Measurements from ENCODE around the gene TMEM163.
"Not testable (repeated sequence)": the region's sequence is repeated elsewhere in the genome, so short reads cannot be mapped to it uniquely, and the experiment has no call there.

Gene TMEM163

GRCh38 chr2:134662751-134663150, 56.0 kb downstream of the TMEM163 start:
- H2AFZ ChIP-seq (ENCODE audit: low read length, unreplicated experiment): no peak overlapping the region
- no peak overlapping the region for H3K27ac ChIP-seq (ENCODE audit: low read depth, low read length)
- no peak overlapping the region for H3K4me3 ChIP-seq (ENCODE audit: low read depth, low read length)
- H3K79me2 ChIP-seq (ENCODE audit: control insufficient read depth, insufficient read depth, low read length, unreplicated experiment): no peaks in the 10 kb centered on the region
- H3K4me1 ChIP-seq (ENCODE audit: control insufficient read depth, insufficient read depth, low read length, unreplicated experiment): no peaks in the 10 kb centered on the region
- H3K27me3 ChIP-seq (ENCODE audit: insufficient read depth, low read length): peaks cover 48% of the 10 kb centered on the region
- no peaks in the 10 kb centered on the region for H3K36me3 ChIP-seq (ENCODE audit: insufficient read depth, low read length)

GRCh38 chr2:134660626-134661402, 58.0 kb downstream of the TMEM163 start:
- no peak overlapping the region for H2AFZ ChIP-seq (ENCODE audit: low read length, unreplicated experiment)
- no peak overlapping the region for H3K27ac ChIP-seq (ENCODE audit: low read depth, low read length)
- H3K4me1 ChIP-seq (ENCODE audit: control insufficient read depth, insufficient read depth, low read length, unreplicated experiment): no peaks in the 10 kb centered on the region
- H3K79me2 ChIP-seq (ENCODE audit: control insufficient read depth, insufficient read depth, low read length, unreplicated experiment): no peaks in the 10 kb centered on the region
- H3K36me3 ChIP-seq (ENCODE audit: insufficient read depth, low read length): no peaks in the 10 kb centered on the region
- no peak overlapping the region for H3K4me3 ChIP-seq (ENCODE audit: low read depth, low read length)
- peaks cover 34% of the 10 kb centered on the region; the same call in 1 of the 2 replicates for H3K27me3 ChIP-seq (ENCODE audit: insufficient read depth, low read length)

DNA sequence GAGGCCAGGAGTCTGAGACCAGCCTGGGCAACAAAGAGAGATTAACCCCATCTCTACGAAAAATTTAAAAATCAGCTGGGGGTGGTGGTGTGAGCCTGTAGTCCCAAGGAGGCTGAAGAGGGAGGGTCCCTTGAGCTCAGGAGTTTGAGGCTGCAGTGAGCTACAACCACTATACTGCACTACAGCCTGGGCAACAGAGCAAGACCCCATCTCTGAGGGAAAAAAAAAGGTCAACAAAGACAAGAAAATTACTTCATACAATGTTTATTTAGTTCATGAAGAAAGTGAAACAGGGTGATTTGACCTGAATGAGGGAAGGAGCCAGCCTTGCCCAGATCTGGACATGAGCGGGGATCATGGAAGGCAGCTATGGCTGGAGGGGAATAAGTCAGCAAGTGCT, 59.1 kb downstream of the TMEM163 start:
- Histone ChIP-seq H3K4me3 (ENCODE audit: low read depth, low read length) (no peak overlapping the region), H3K79me2 (ENCODE audit: control insufficient read depth, insufficient read depth, low read length, unreplicated experiment) (no peaks in the 10 kb centered on the region), H2AFZ (ENCODE audit: low read length, unreplicated experiment) (no peak overlapping the region), H3K36me3 (ENCODE audit: insufficient read depth, low read length) (no peaks in the 10 kb centered on the region), H3K4me1 (ENCODE audit: control insufficient read depth, insufficient read depth, low read length, unreplicated experiment) (no peaks in the 10 kb centered on the region), H3K27me3 (ENCODE audit: insufficient read depth, low read length) (peaks cover 25% of the 10 kb centered on the region; the same call in 1 of the 2 replicates), H3K27ac (ENCODE audit: low read depth, low read length) (no peak overlapping the region)

- no peaks in the 10 kb centered on the region for H3K79me2 ChIP-seq (ENCODE audit: control insufficient read depth, insufficient read depth, low read length, unreplicated experiment)
- 0 out of 2 replicates have a peak, but pooled peaks cover 6% of the 10 kb centered on the region for H3K27me3 ChIP-seq (ENCODE audit: insufficient read depth, low read length)
- H2AFZ ChIP-seq (ENCODE audit: low read length, unreplicated experiment): no peak overlapping the region
- no peak overlapping the region for H3K27ac ChIP-seq (ENCODE audit: low read depth, low read length)
- no peak overlapping the region for H3K4me3 ChIP-seq (ENCODE audit: low read depth, low read length)
- no peaks in the 10 kb centered on the region for H3K36me3 ChIP-seq (ENCODE audit: insufficient read depth, low read length)
- no peaks in the 10 kb centered on the region for H3K4me1 ChIP-seq (ENCODE audit: control insufficient read depth, insufficient read depth, low read length, unreplicated experiment)
Observed at GRCh38 chr2:134657650-134658250, 61.0 kb downstream of the TMEM163 start.

DNA sequence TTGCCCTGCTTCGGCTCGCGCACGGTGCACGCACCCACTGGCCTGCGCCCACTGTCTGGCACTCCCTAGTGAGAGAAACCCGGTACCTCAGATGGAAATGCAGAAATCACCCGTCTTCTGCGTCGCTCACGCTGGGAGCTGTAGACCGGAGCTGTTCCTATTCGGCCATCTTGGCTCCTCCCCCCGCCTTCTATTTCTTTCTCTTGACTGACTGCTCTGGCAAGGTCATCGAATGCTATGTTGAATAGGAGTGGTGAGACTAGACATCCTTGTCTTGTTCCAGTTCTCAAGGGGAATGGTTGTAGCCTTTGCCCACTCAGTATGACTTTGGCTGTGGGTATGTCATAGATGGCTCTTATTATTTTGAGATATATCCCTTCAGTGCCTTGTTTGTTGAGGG, 62.4 kb downstream of the TMEM163 start:
- H3K36me3 ChIP-seq (ENCODE audit: insufficient read depth, low read length); H3K79me2 ChIP-seq (ENCODE audit: control insufficient read depth, insufficient read depth, low read length, unreplicated experiment); H3K4me1 ChIP-seq (ENCODE audit: control insufficient read depth, insufficient read depth, low read length, unreplicated experiment); H3K27me3 ChIP-seq (ENCODE audit: insufficient read depth, low read length); H2AFZ ChIP-seq (ENCODE audit: low read length, unreplicated experiment); H3K27ac ChIP-seq (ENCODE audit: low read depth, low read length); H3K4me3 ChIP-seq (ENCODE audit: low read depth, low read length): not testable (repeated sequence)

- Histone ChIP-seq H3K36me3 (ENCODE audit: insufficient read depth, low read length) (no peaks in the 10 kb centered on the region), H3K79me2 (ENCODE audit: control insufficient read depth, insufficient read depth, low read length, unreplicated experiment) (no peaks in the 10 kb centered on the region), H3K27ac (ENCODE audit: low read depth, low read length) (no peak overlapping the region), H3K4me3 (ENCODE audit: low read depth, low read length) (no peak overlapping the region), H3K27me3 (ENCODE audit: insufficient read depth, low read length) (peaks cover 5% of the 10 kb centered on the region; the same call in 1 of the 2 replicates), H3K4me1 (ENCODE audit: control insufficient read depth, insufficient read depth, low read length, unreplicated experiment) (no peaks in the 10 kb centered on the region), H2AFZ (ENCODE audit: low read length, unreplicated experiment) (no peak overlapping the region)
Observed at GRCh38 chr2:134648586-134648985, 70.2 kb downstream of the TMEM163 start.

DNA sequence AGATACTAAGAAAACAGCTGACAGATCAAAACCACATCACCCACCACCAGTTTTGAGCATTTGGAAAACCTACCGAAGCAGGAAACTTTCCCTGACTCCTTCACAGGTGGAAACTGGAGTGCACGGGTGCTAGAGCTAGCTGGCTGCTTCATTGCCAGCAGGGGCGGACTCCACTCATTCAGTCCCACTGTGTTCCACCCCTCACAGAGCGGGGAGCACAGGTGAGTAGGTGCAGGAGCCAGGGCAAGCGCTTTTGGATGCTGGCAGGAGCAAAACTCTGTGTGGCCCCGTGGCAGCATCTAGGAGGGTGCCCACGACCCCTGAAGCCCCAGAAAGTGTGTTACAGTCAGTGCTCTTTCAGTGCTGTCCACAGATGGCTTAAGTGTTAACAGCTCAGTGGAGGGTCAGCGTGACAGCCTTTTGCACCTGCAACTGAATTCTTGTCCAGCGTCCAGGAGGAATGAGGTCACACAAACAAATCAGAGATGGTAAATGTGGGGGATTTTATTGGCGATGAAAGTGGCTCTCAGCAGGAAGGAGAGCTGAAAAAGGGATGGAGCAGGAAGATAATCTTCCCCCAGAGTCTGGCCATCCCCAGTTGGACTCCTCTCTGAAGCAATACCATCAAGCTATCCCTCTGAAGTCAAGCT, 71.1 kb downstream of the TMEM163 start:
- Histone ChIP-seq H3K36me3 (ENCODE audit: insufficient read depth, low read length) (no peaks in the 10 kb centered on the region), H3K4me3 (ENCODE audit: low read depth, low read length) (no peak overlapping the region), H3K4me1 (ENCODE audit: control insufficient read depth, insufficient read depth, low read length, unreplicated experiment) (no peaks in the 10 kb centered on the region), H3K79me2 (ENCODE audit: control insufficient read depth, insufficient read depth, low read length, unreplicated experiment) (no peaks in the 10 kb centered on the region), H3K27me3 (ENCODE audit: insufficient read depth, low read length) (peaks cover 11% of the 10 kb centered on the region; the same call in 1 of the 2 replicates), H3K27ac (ENCODE audit: low read depth, low read length) (no peak overlapping the region), H2AFZ (ENCODE audit: low read length, unreplicated experiment) (no peak overlapping the region)

DNA sequence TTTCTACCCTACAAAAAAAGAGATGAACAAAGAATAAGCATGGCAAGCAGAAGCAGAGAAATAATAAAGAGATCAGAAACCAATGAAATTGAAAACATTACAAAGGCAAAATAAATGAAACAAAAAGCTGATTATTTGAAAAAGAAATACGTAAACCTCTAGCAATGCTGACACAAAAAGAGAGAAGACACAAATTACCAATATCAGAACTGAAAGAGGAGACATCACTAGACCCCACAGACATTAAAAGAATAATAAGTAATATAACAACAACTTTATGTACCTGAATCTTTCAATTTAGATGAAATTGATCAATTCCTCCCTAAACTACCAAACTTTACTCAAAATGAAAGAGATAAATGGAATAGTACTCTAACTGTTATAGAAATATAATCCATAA, 75.9 kb downstream of the TMEM163 start:
- H3K79me2 ChIP-seq (ENCODE audit: control insufficient read depth, insufficient read depth, low read length, unreplicated experiment): no peaks in the 10 kb centered on the region
- no peaks in the 10 kb centered on the region for H3K36me3 ChIP-seq (ENCODE audit: insufficient read depth, low read length)
- H3K27me3 ChIP-seq (ENCODE audit: insufficient read depth, low read length): peaks cover 27% of the 10 kb centered on the region
- H3K4me3 ChIP-seq (ENCODE audit: low read depth, low read length): no peak overlapping the region
- H3K4me1 ChIP-seq (ENCODE audit: control insufficient read depth, insufficient read depth, low read length, unreplicated experiment): no peaks in the 10 kb centered on the region
- H2AFZ ChIP-seq (ENCODE audit: low read length, unreplicated experiment): no peak overlapping the region
- H3K27ac ChIP-seq (ENCODE audit: low read depth, low read length): no peak overlapping the region

DNA sequence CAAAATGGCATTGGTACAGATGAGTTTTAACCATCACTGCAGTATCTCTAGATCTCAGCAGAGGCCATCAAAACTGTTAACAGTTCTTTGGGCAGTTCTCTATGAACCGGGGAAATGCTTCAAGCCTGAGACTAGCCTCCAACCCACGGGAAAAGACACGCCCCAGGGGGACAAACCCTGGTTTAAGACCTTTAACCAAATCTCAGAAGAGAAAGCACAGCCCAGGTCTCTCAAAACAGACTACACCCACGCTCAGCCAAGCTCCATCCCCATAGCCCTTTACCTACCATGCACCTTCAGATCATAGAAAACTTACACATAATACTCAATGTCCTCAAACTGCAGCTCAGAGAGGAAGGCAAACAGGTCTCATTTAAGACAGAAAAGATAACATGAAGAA, 78.3 kb downstream of the TMEM163 start:
- no peaks in the 10 kb centered on the region for H3K79me2 ChIP-seq (ENCODE audit: control insufficient read depth, insufficient read depth, low read length, unreplicated experiment)
- no peak overlapping the region for H3K4me3 ChIP-seq (ENCODE audit: low read depth, low read length)
- H3K4me1 ChIP-seq (ENCODE audit: control insufficient read depth, insufficient read depth, low read length, unreplicated experiment): no peaks in the 10 kb centered on the region
- H3K27ac ChIP-seq (ENCODE audit: low read depth, low read length): no peak overlapping the region
- H3K36me3 ChIP-seq (ENCODE audit: insufficient read depth, low read length): no peaks in the 10 kb centered on the region
- peaks cover 29% of the 10 kb centered on the region for H3K27me3 ChIP-seq (ENCODE audit: insufficient read depth, low read length)
- no peak overlapping the region for H2AFZ ChIP-seq (ENCODE audit: low read length, unreplicated experiment)

DNA sequence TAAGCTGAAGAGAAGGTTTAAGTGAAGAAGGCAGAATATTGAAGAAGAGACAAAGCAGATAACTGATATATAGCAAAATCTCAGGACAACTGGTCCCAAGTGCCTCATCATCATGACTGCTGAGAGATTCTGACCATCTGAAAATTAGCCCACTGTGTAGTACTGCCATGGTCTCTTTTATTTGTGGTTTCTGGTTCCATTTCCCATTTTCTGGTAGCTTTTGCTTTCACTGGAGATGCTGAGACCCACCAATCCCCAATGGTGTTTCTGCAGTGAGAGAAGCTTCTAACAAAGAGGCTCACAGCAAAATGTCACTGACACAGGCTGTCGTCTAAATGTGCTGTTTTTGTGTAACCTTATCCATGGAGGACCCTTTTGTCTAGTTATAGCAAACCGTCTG, 79.5 kb downstream of the TMEM163 start:
- Histone ChIP-seq H3K4me3 (ENCODE audit: low read depth, low read length) (no peak overlapping the region), H3K4me1 (ENCODE audit: control insufficient read depth, insufficient read depth, low read length, unreplicated experiment) (no peaks in the 10 kb centered on the region), H3K36me3 (ENCODE audit: insufficient read depth, low read length) (no peaks in the 10 kb centered on the region), H3K79me2 (ENCODE audit: control insufficient read depth, insufficient read depth, low read length, unreplicated experiment) (no peaks in the 10 kb centered on the region), H3K27ac (ENCODE audit: low read depth, low read length) (no peak overlapping the region), H2AFZ (ENCODE audit: low read length, unreplicated experiment) (no peak overlapping the region), H3K27me3 (ENCODE audit: insufficient read depth, low read length) (peaks cover 29% of the 10 kb centered on the region)

All from ACC112 (cell line).